Esophagus squamous epithelium (tissue), 4 donors: ENCODE results near the gene SMC6.

Experiments
- CTCF ChIP-seq, 6 experiments: fragments of 450-650 bp in 4 of 6; fragments of 200-600 bp in 2 of 6; sonication (generic) in 2 of 6; IDR thresholded peaks; one replicate each; pipeline ENCODE4 v1.5.1; 2016 to 2019; ENCODE audit warnings: antibody characterized with exemption in 6 of 6, mild to moderate bottlenecking in 4 of 6, moderate library complexity in 4 of 6
- POLR2A ChIP-seq, 4 donors: fragments of 450-650 bp; IDR thresholded peaks; one replicate each; pipeline ENCODE4 v1.6.1; 2017; ENCODE audit warnings: antibody characterized with exemption in 4 of 4, mild to moderate bottlenecking in 4 of 4, moderate library complexity in 3 of 4

- TF ChIP-seq CTCF (IDR thresholded peaks at IDR 0.05): no peak
- TF ChIP-seq POLR2A (IDR thresholded peaks at IDR 0.05): no peak
Measured at GRCh38 chr2:17706845-17707244, 46.8 kb downstream of the SMC6 start.
